ENCODE data around the gene SLC5A1.
"Not testable (repeated sequence)": the region's sequence is repeated elsewhere in the genome, so short reads cannot be mapped to it uniquely, and the experiment has no call there.

Gene SLC5A1

GRCh38 chr22:32140688-32141087 lies 97.6 kb downstream of the SLC5A1 start:
- in situ Hi-C loops (cut with MboI; ENCODE audit: low sequenced_read_pairs), result loop anchor here (25.0 kb wide), 1 partner anchor 122 kb away; the partner anchor contains the start of gene SLC5A4

GRCh38 chr22:32142600-32142999 lies 99.5 kb downstream of the SLC5A1 start:
- in situ Hi-C loops (cut with MboI; ENCODE audit: low sequenced_read_pairs), result loop anchor here (25.0 kb wide), 1 partner anchor 120 kb away; the partner anchor contains the start of gene SLC5A4

GRCh38 chr22:32144496-32145274 lies 101.6 kb downstream of the SLC5A1 start:
- in situ Hi-C loops (cut with MboI; ENCODE audit: low sequenced_read_pairs), result loop anchor here (25.0 kb wide), 1 partner anchor 118 kb away; the partner anchor contains the start of gene SLC5A4

GRCh38 chr22:32147128-32147527 lies 104.1 kb downstream of the SLC5A1 start:
- in situ Hi-C loops (cut with MboI; ENCODE audit: low sequenced_read_pairs), result loop anchor here (25.0 kb wide), 1 partner anchor 115 kb away; the partner anchor contains the start of gene SLC5A4

GRCh38 chr22:32148372-32148771 lies 105.3 kb downstream of the SLC5A1 start:
- in situ Hi-C loops (cut with MboI; ENCODE audit: low sequenced_read_pairs), result loop anchor here (25.0 kb wide), 1 partner anchor 114 kb away; the partner anchor contains the start of gene SLC5A4

- in situ Hi-C loops (cut with MboI; ENCODE audit: low sequenced_read_pairs), result not testable (repeated sequence)
Measured at GRCh38 chr22:32150647-32151046, 107.6 kb downstream of the SLC5A1 start.

GRCh38 chr22:32151641-32152040 lies 108.6 kb downstream of the SLC5A1 start:
- in situ Hi-C loops (cut with MboI; ENCODE audit: low sequenced_read_pairs), result not testable (repeated sequence)

- in situ Hi-C loops (cut with MboI; ENCODE audit: low sequenced_read_pairs), result not testable (repeated sequence)
Measured at GRCh38 chr22:32154727-32155126, 111.7 kb downstream of the SLC5A1 start.

GRCh38 chr22:32157632-32158031 lies 114.6 kb downstream of the SLC5A1 start:
- in situ Hi-C loops (cut with MboI; ENCODE audit: low sequenced_read_pairs), result not testable (repeated sequence)

GRCh38 chr22:32158712-32159533 lies 115.9 kb downstream of the SLC5A1 start, which contains the start of gene C22orf42:
C22orf42 (minus strand) TSS chr22:32159303; CDS start chr22:32159215, 88 bp downstream.
- in situ Hi-C loops (cut with MboI; ENCODE audit: low sequenced_read_pairs), result no loop called here

GRCh38 chr22:32160411-32160810 lies 117.3 kb downstream of the SLC5A1 start:
- in situ Hi-C loops (cut with MboI; ENCODE audit: low sequenced_read_pairs), result not testable (repeated sequence)

All from HL-60/S4 (cell line).